ENCODE data around the gene SOX5.

The SOX5 gene

DNA sequence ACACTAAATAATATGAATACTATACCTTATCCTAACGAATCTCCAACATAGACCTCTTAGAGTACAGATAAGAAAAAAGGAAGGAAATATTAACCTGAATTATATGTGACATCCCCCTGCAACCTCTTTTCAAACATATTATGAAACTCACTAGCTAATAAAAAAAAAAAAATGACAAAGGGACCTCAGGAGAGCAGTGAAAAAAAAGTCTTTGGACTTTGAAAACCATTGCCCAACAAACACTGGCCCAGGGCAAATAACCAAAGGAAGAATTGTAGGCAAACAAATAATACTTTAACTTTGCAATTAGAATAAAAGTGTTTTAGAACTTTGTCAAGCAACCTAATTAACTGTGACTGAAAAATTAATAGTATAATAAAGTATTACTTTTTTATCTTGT, 7.7 kb downstream of the SOX5 start:
- TF ChIP-seq, protein P1, sequence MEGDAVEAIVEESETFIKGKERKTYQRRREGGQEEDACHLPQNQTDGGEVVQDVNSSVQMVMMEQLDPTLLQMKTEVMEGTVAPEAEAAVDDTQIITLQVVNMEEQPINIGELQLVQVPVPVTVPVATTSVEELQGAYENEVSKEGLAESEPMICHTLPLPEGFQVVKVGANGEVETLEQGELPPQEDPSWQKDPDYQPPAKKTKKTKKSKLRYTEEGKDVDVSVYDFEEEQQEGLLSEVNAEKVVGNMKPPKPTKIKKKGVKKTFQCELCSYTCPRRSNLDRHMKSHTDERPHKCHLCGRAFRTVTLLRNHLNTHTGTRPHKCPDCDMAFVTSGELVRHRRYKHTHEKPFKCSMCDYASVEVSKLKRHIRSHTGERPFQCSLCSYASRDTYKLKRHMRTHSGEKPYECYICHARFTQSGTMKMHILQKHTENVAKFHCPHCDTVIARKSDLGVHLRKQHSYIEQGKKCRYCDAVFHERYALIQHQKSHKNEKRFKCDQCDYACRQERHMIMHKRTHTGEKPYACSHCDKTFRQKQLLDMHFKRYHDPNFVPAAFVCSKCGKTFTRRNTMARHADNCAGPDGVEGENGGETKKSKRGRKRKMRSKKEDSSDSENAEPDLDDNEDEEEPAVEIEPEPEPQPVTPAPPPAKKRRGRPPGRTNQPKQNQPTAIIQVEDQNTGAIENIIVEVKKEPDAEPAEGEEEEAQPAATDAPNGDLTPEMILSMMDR (IDR thresholded peaks at IDR 0.05; ENCODE audit: low read depth, low read length) = no peak
- H3K4me3 ChIP-seq (ENCODE audit: low read depth, low read length) = no peak overlapping the region

DNA sequence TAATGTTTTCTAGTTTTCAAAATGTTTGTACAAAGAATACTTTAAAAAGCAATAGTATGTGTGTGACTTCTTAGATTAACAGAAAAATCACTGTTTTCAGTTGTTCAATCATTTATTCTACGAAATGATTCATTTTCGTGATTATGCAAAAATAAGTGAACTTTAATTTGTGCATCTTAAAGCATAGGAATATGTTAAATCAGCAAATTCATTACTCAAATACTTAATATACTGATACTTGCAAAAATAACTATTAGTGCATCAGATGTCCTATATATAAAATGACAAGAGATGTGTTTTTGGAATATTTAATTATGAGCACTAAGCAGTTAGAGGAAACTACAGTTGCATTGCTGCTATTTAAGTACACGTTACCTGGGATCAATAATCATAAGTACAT, 11.0 kb downstream of the SOX5 start:
- TF ChIP-seq, protein P1 (IDR thresholded peaks at IDR 0.05; ENCODE audit: low read depth, low read length) = no peak
- H3K4me3 ChIP-seq (ENCODE audit: low read depth, low read length) = no peak overlapping the region

DNA sequence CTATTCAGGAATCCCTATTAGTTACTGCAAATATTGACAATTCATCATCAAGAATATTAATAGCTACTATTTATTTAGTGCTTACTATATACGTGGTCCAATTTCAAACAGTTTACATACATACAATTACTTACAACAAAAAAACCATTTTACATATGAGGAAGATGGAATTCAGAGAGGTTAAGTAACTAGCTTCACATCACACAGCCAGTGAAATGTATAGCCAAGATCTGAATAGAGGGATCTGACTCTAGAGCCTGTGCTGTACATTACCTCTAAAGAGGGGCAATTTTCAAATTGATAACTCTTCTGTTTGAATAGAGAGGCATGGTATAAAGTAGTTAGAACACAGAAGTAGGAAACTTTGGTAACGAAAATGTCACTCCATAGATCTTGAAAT, 18.3 kb downstream of the SOX5 start:
- TF ChIP-seq, protein P1 (IDR thresholded peaks at IDR 0.05; ENCODE audit: low read depth, low read length) = no peak
- H3K4me3 ChIP-seq (ENCODE audit: low read depth, low read length) = no peak overlapping the region

DNA sequence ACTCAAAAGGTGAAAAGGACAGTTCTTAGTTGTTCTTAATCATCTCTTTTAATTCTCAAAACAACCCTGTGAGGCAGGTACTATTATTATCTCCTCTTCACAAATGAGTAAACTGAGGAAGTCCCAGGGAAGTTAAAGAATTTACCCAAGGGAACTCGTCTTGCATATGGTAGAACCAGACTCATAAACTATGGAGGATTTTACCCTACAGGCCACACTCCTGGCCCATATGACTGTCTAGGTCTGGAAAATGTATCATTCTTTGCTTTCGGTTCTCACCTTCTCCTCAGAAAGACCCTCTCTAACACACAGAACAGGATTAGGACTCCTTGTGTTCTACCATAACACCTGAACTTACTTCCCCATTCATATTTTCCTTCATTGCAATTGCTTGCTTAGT, 18.9 kb downstream of the SOX5 start:
- no peak overlapping the region for H3K4me3 ChIP-seq (ENCODE audit: low read depth, low read length)
- TF ChIP-seq, protein P1 (IDR thresholded peaks at IDR 0.05; ENCODE audit: low read depth, low read length) = no peak

DNA sequence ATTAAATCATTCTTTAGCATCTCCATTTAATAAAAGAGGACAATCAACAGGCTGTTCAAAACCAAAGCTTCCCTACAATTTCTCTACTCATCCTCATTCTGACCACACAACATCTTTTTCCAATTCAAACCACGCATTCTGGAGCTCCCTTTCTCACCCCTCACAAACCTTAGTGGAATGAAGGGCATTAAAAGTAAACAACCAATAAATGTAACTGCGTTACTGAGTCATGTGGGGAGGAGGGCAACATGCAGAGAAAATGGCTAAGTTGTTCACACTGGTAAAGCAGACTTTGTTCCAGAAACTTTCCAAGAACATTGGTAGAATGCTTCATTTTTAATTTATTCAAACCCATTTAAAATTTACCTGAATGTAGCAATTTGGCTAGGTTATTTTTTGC, 19.6 kb downstream of the SOX5 start:
- TF ChIP-seq, protein P1 (IDR thresholded peaks at IDR 0.05; ENCODE audit: low read depth, low read length) = no peak
- H3K4me3 ChIP-seq (ENCODE audit: low read depth, low read length) = no peak overlapping the region

DNA sequence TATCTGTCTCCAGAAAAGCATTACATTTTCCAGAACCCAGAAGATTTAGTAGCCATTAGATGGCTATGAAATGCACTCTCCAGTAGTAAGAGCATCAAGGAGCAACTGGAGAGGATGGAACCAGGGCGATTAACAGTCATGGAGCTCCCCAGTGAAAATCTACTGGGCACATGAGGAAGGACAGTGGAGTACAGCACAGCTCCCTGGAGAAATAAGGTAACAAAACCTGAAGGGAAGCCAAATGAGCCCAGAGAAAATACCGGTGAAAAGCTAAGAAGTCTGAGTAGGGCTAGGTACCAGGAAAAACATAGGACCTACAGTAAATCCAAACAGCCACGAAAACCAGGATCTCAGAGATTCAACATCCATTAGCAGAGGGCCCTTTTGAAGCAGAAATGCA, 21.6 kb downstream of the SOX5 start:
- TF ChIP-seq, protein P1 (IDR thresholded peaks at IDR 0.05; ENCODE audit: low read depth, low read length) = no peak
- no peak overlapping the region for H3K4me3 ChIP-seq (ENCODE audit: low read depth, low read length)

DNA sequence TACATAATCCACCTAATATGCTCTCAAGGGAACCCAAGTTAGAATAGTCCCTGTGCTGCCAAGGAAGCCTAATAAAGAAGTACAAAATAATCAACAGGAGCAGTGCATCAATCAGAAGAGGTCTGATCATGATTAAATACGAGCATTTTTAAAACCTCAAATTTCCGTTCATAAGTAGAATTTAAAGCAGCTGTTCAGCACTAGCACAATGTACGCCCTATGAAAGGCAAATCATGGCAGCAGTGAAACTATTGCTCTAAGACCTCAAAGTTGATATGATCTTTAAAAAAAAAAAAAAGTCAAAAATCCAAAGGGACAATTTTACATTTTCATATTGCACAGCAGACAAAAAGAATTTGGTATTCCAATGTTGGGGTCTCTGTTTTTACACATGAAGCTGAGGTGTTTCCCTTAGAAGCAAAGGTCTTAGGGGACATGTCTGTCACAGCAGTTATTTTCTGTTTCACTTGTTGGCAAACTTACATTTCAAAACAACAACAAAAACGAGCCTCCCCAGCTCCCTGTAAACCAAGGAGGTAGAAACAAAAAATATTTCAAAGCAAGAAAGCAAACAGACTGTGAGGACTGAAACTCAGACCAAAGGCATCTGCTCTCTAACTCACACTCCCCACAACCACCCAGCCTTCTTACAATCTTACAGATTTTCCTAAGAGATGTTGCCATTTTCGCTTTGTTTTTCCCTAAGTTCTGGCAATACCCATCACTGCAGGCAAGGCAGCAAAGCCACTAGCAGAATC, 28.2 kb downstream of the SOX5 start:
- 0 out of 2 replicates have a peak overlapping the region, but pooled peaks have one; percentile 8 for H3K4me3 ChIP-seq (ENCODE audit: low read depth, low read length)
- TF ChIP-seq, protein P1 (IDR thresholded peaks at IDR 0.05; ENCODE audit: low read depth, low read length) = no peak
